HepG2 (cell line): ENCODE measurements around the gene DUS1L. TPM values are rescaled to one million over a fixed set of nuclear protein-coding genes. Genes with fewer than 3 reads are reported as not detected.
A peak's percentile ranks its signal among the peaks of the same experiment; 100 is the strongest.

Experiments
- ATF1 ChIP-seq: IDR thresholded peaks from 2 replicates; pipeline ENCODE4 v1.6.1; 2016; ENCODE audit warnings: mild to moderate bottlenecking, control low read depth
- CHD4 ChIP-seq: fragments of 200-600 bp; sonication (generic); IDR thresholded peaks from 2 replicates; pipeline ENCODE4 v1.7.0; 2017; ENCODE audit warnings: mild to moderate bottlenecking, low read length, borderline replicate concordance
- ESRRA ChIP-seq: sonication (generic); formaldehyde crosslinking; IDR thresholded peaks from 2 replicates; pipeline ENCODE4 v1.5.1; 2020; ENCODE audit warnings: mild to moderate bottlenecking, low read depth, missing genetic modification reagents
- FOSL2 ChIP-seq: sonication (generic); formaldehyde crosslinking; IDR thresholded peaks from 2 replicates; pipeline ENCODE4 v1.4.0; 2020; ENCODE audit warnings: missing genetic modification reagents
- MED1 ChIP-seq: sonication (generic); formaldehyde crosslinking; IDR thresholded peaks from 2 replicates; pipeline ENCODE4 v1.4.0; 2020; ENCODE audit warnings: missing genetic modification reagents
- SMARCC2 ChIP-seq: fragments of 450-650 bp; IDR thresholded peaks from 2 replicates; pipeline ENCODE4 v1.6.1; 2017; ENCODE audit warnings: antibody characterized with exemption, mild to moderate bottlenecking
- SNRNP70 ChIP-seq: fragments of 200-400 bp; formaldehyde crosslinking; IDR thresholded peaks from 2 replicates; pipeline ENCODE4 v1.6.1; 2017; ENCODE audit warnings: mild to moderate bottlenecking, low read depth, low read length, moderate library complexity
- ZFP82 ChIP-seq: sonication (generic); formaldehyde crosslinking; IDR thresholded peaks from 2 replicates; pipeline ENCODE4 v1.5.1; 2020; ENCODE audit warnings: mild to moderate bottlenecking, missing genetic modification reagents, borderline replicate concordance
- ZMYM3 ChIP-seq: sonication (generic); formaldehyde crosslinking; IDR thresholded peaks from 2 replicates; pipeline ENCODE4 v1.5.1; 2020; ENCODE audit warnings: mild to moderate bottlenecking, missing genetic modification reagents
- ZNF230 ChIP-seq: sonication (generic); formaldehyde crosslinking; IDR thresholded peaks from 2 replicates; pipeline ENCODE4 v1.4.0; 2020; ENCODE audit warnings: mild to moderate bottlenecking, missing genetic modification reagents
- ZNF24 ChIP-seq: fragments of 450-650 bp; IDR thresholded peaks from 2 replicates; pipeline ENCODE4 v1.6.1; 2017; ENCODE audit warnings: antibody characterized with exemption, mild to moderate bottlenecking
- ZNF781 ChIP-seq: sonication (generic); formaldehyde crosslinking; IDR thresholded peaks from 2 replicates; pipeline ENCODE4 v1.5.1; 2020; ENCODE audit warnings: borderline replicate concordance, mild to moderate bottlenecking, missing genetic modification reagents; ENCODE audit errors: not compliant biosample characterization
- ZNF788 ChIP-seq: sonication (generic); formaldehyde crosslinking; IDR thresholded peaks from 2 replicates; pipeline ENCODE4 v1.5.0; 2020; ENCODE audit warnings: mild to moderate bottlenecking, missing genetic modification reagents, borderline replicate concordance
- polyA plus RNA-seq, 8 experiments: library from polyadenylated mRNA; depleted of rRNA in 3 of 8; stranded (reverse) in 7 of 8; unstranded in 1 of 8; fragments of >200 nt; fragmentation: Illumina TruSeq in 4 of 8; extraction: Trizol in 4 of 8; gene quantifications; 2 replicates each; pipeline versions ENCODE4 v1.2.1 to v1.2.3, GENCODE V29; 2011 to 2016; ENCODE audit warnings: low read depth in 4 of 8, missing spikeins in 1 of 8, mixed read lengths in 1 of 8; ENCODE audit not compliant: insufficient read depth in 1 of 8
- total RNA-seq, 5 experiments: library from RNA; depleted of rRNA; stranded (reverse); fragments of >200 nt; fragmentation: Illumina TruSeq; extraction: Trizol; gene quantifications; 2 replicates each; pipeline ENCODE4 v1.2.3, GENCODE V29; 2016; ENCODE audit warnings: low read depth in 1 of 5
- TF ChIP-seq, protein P1 (sequence below), 2 experiments: sonication (generic) in 1 of 2; formaldehyde crosslinking in 1 of 2; IDR thresholded peaks; 2 replicates each; pipeline versions ENCODE4 v1.5.1 to v1.6.1; 2011 to 2020; ENCODE audit warnings: borderline replicate concordance in 1 of 2, low read depth in 1 of 2, low read length in 1 of 2, mild to moderate bottlenecking in 1 of 2, missing genetic modification reagents in 1 of 2, moderate library complexity in 1 of 2
- TF ChIP-seq, protein P2 (sequence below): sonication (generic); formaldehyde crosslinking; IDR thresholded peaks from 2 replicates; pipeline ENCODE4 v1.5.0; 2020; ENCODE audit warnings: missing genetic modification reagents
- TF ChIP-seq, protein P3 (sequence below): sonication (generic); formaldehyde crosslinking; IDR thresholded peaks from 2 replicates; pipeline ENCODE4 v1.4.0; 2020; ENCODE audit warnings: missing genetic modification reagents, borderline replicate concordance
- TF ChIP-seq, protein P4 (sequence below): IDR thresholded peaks from 2 replicates; pipeline ENCODE4 v1.6.1; 2018; ENCODE audit warnings: missing genetic modification reagents
- TF ChIP-seq, protein P5 (sequence below): sonication (generic); formaldehyde crosslinking; IDR thresholded peaks from 2 replicates; pipeline ENCODE4 v1.5.1; 2020; ENCODE audit warnings: missing genetic modification reagents, mild to moderate bottlenecking, borderline replicate concordance
- TF ChIP-seq, protein P6 (sequence below): IDR thresholded peaks from 2 replicates; pipeline ENCODE4 v1.6.1; 2016; ENCODE audit warnings: mild to moderate bottlenecking

DUS1L gene
- total and polyA plus RNA-seq, 2 of the 13 experiments (the other 11 are each of a cell fraction or from before 2014, with no cell fraction given), result 81.0 to 109 TPM

DNA sequence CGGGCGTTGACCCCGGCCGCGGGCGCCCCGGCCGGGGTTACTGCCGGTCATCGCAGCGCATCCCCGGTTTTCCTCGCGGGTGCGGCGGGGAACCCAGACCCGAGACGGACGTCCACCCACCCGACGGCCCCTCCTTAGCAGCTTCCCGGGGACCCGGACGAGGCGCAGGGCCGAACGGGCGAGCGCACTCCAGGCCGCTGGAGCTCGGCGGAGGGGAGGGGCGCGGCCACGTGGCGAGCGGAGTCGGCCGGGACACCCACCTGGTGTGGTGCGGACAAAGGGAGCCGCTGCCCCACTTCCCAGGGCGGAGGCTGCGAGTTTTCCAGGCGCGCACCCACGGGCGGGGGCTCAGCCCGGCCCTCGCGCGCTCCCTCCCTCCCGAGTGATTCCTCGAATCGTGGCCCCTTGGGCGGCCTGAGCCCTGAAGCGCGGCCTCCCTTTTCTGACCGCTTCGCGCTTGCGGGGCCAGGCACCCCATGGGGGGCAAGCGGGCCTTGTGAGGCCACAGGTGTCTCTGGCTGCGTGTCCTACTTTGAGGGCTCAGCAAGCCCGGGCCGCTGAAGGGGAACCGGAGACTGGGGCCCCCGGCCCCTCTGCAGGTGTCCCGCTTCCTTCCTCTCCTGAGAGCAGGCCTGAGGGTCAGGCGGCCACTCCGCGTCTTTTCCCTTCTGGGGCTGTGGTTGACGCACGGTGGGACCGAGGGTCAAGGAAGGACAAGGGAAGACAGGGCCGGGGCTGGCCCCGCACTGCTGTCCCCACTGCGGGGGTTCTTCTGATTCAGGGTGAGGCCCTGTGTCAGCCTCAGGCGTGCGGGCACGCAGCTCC, 33.5 kb upstream of the DUS1L start (continued):
- TF ChIP-seq, protein P1, sequence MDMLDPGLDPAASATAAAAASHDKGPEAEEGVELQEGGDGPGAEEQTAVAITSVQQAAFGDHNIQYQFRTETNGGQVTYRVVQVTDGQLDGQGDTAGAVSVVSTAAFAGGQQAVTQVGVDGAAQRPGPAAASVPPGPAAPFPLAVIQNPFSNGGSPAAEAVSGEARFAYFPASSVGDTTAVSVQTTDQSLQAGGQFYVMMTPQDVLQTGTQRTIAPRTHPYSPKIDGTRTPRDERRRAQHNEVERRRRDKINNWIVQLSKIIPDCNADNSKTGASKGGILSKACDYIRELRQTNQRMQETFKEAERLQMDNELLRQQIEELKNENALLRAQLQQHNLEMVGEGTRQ (IDR thresholded peaks at IDR 0.05; ENCODE audit: low read depth, low read length), result no peak
- TF ChIP-seq, protein P1 (CRISPR knock-in tag; IDR thresholded peaks at IDR 0.05; ENCODE audit: borderline replicate concordance), result no peak
- TF ChIP-seq ZMYM3 (CRISPR knock-in tag) (no peak), ZNF788 (CRISPR knock-in tag) (no peak; the same call in 1 of the 2 replicates), SMARCC2 (no peak), ZNF24 (no peak), CHD4 (no peak), MED1 (CRISPR knock-in tag) (peak; percentile 60; the same call in 1 of the 2 replicates), ATF1 (no peak), ZNF230 (CRISPR knock-in tag) (no peak), ESRRA (CRISPR knock-in tag) (peak; percentile 68; the same call in 1 of the 2 replicates), ZNF781 (CRISPR knock-in tag) (peak; percentile 13), FOSL2 (CRISPR knock-in tag) (peak; percentile 10; the same call in 1 of the 2 replicates), SNRNP70 (no peak), ZFP82 (CRISPR knock-in tag) (no peak)
- TF ChIP-seq, protein P2, sequence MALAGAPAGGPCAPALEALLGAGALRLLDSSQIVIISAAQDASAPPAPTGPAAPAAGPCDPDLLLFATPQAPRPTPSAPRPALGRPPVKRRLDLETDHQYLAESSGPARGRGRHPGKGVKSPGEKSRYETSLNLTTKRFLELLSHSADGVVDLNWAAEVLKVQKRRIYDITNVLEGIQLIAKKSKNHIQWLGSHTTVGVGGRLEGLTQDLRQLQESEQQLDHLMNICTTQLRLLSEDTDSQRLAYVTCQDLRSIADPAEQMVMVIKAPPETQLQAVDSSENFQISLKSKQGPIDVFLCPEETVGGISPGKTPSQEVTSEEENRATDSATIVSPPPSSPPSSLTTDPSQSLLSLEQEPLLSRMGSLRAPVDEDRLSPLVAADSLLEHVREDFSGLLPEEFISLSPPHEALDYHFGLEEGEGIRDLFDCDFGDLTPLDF (CRISPR knock-in tag), result peak; percentile 18; the same call in 1 of the 2 replicates
- TF ChIP-seq, protein P3, sequence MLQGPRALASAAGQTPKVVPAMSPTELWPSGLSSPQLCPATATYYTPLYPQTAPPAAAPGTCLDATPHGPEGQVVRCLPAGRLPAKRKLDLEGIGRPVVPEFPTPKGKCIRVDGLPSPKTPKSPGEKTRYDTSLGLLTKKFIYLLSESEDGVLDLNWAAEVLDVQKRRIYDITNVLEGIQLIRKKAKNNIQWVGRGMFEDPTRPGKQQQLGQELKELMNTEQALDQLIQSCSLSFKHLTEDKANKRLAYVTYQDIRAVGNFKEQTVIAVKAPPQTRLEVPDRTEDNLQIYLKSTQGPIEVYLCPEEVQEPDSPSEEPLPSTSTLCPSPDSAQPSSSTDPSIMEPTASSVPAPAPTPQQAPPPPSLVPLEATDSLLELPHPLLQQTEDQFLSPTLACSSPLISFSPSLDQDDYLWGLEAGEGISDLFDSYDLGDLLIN, result no peak
- TF ChIP-seq, protein P4, sequence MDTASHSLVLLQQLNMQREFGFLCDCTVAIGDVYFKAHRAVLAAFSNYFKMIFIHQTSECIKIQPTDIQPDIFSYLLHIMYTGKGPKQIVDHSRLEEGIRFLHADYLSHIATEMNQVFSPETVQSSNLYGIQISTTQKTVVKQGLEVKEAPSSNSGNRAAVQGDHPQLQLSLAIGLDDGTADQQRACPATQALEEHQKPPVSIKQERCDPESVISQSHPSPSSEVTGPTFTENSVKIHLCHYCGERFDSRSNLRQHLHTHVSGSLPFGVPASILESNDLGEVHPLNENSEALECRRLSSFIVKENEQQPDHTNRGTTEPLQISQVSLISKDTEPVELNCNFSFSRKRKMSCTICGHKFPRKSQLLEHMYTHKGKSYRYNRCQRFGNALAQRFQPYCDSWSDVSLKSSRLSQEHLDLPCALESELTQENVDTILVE (CRISPR knock-in tag), result no peak
- TF ChIP-seq, protein P5, sequence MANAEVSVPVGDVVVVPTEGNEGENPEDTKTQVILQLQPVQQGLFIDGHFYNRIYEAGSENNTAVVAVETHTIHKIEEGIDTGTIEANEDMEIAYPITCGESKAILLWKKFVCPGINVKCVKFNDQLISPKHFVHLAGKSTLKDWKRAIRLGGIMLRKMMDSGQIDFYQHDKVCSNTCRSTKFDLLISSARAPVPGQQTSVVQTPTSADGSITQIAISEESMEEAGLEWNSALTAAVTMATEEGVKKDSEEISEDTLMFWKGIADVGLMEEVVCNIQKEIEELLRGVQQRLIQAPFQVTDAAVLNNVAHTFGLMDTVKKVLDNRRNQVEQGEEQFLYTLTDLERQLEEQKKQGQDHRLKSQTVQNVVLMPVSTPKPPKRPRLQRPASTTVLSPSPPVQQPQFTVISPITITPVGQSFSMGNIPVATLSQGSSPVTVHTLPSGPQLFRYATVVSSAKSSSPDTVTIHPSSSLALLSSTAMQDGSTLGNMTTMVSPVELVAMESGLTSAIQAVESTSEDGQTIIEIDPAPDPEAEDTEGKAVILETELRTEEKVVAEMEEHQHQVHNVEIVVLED, result peak; percentile 31; the same call in 1 of the 2 replicates
- TF ChIP-seq, protein P6, sequence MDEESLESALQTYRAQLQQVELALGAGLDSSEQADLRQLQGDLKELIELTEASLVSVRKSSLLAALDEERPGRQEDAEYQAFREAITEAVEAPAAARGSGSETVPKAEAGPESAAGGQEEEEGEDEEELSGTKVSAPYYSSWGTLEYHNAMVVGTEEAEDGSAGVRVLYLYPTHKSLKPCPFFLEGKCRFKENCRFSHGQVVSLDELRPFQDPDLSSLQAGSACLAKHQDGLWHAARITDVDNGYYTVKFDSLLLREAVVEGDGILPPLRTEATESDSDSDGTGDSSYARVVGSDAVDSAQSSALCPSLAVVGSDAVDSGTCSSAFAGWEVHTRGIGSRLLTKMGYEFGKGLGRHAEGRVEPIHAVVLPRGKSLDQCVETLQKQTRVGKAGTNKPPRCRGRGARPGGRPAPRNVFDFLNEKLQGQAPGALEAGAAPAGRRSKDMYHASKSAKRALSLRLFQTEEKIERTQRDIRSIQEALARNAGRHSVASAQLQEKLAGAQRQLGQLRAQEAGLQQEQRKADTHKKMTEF, result peak; percentile 75; the same call in 1 of the 2 replicates
